Measurements from ENCODE around the gene MAPK8.

The MAPK8 gene

GRCh38 chr10:48437546-48437945 is 131.1 kb downstream of the MAPK8 start:
- TF ChIP-seq CTCF (conservative IDR thresholded peaks at IDR 0.05) (no peak), ZFX (IDR thresholded peaks at IDR 0.05) (no peak)
- H3K27ac ChIP-seq = no peak overlapping the region

GRCh38 chr10:48439031-48439430 is 132.6 kb downstream of the MAPK8 start:
- TF ChIP-seq ZFX (IDR thresholded peaks at IDR 0.05) (no peak), CTCF (conservative IDR thresholded peaks at IDR 0.05) (no peak)
- no peak overlapping the region for H3K27ac ChIP-seq

- no peak for TF ChIP-seq CTCF (conservative IDR thresholded peaks at IDR 0.05)
- TF ChIP-seq ZFX (IDR thresholded peaks at IDR 0.05) = no peak
- no peak overlapping the region for H3K27ac ChIP-seq
Observed at GRCh38 chr10:48439581-48440041, 133.1 kb downstream of the MAPK8 start.

GRCh38 chr10:48440771-48441170 is 134.3 kb downstream of the MAPK8 start:
- H3K27ac ChIP-seq = no peak overlapping the region
- TF ChIP-seq CTCF (conservative IDR thresholded peaks at IDR 0.05) (no peak), ZFX (IDR thresholded peaks at IDR 0.05) (no peak)

GRCh38 chr10:48442090-48442808 is 135.8 kb downstream of the MAPK8 start:
- no peak overlapping the region for H3K27ac ChIP-seq
- TF ChIP-seq ZFX (IDR thresholded peaks at IDR 0.05) (no peak), CTCF (conservative IDR thresholded peaks at IDR 0.05) (no peak)

GRCh38 chr10:48442809-48443177 is 136.3 kb downstream of the MAPK8 start:
- no peak for TF ChIP-seq CTCF (conservative IDR thresholded peaks at IDR 0.05)
- TF ChIP-seq ZFX (IDR thresholded peaks at IDR 0.05) = no peak
- no peak overlapping the region for H3K27ac ChIP-seq

GRCh38 chr10:48444266-48444665 is 137.8 kb downstream of the MAPK8 start:
- no peak for TF ChIP-seq ZFX (IDR thresholded peaks at IDR 0.05)
- TF ChIP-seq CTCF (conservative IDR thresholded peaks at IDR 0.05) = no peak; the same call in 1 of the 2 replicates
- H3K27ac ChIP-seq = no peak overlapping the region
